GM12878 (cell line): Measurements from ENCODE around the gene PROX1. TPM values are rescaled to one million over a fixed set of nuclear protein-coding genes. Genes with fewer than 3 reads are reported as not detected.

Experiments
- ATAC-seq: fragments of 200-7000 bp; cut with Tn5 transposase; 3 replicates; pipeline ENCODE4 v1.9.1; 2020; ENCODE audit warnings: mild to moderate bottlenecking, moderate library complexity
- BruUV-seq: library from RNA; stranded (reverse); fragments of 400-500 nt; replicated peaks from 2 replicates; lab custom pipeline; 2021; lab: Mats Ljungman, UMichigan
- CTCF ChIA-PET: fragments of 300-600 bp; sonication (Branson Sonifier 250); formaldehyde crosslinking; extraction: SDS; loops from one replicate; lab custom pipeline; 2021; ENCODE audit warnings: inconsistent platforms; lab: Yijun Ruan, JAX
- POLR2A ChIA-PET: fragments of 350-600 bp; formaldehyde crosslinking; extraction: SDS; loops from one replicate; lab custom pipeline; 2021; ENCODE audit warnings: inconsistent platforms; lab: Charles Lee
- RAD21 ChIA-PET: fragments of 300-600 bp; sonication (Branson Sonifier 250); formaldehyde crosslinking; loops from one replicate; lab custom pipeline; 2023; ENCODE audit warnings: antibody characterized with exemption; ENCODE audit not compliant: unreplicated experiment; lab: Charles Lee
- SMC1A ChIA-PET: fragments of 300-600 bp; sonication (Branson Sonifier 250); formaldehyde crosslinking; loops from one replicate; lab custom pipeline; 2023; ENCODE audit not compliant: unreplicated experiment, uncharacterized antibody; lab: Charles Lee
- DNase-seq: peaks from one replicate; pipeline ENCODE4 v3.0.0-alpha.2; 2011; ENCODE audit warnings: low read depth, low spot score
- FAIRE-seq: peaks from 3 replicates; lab custom pipeline; 2011; peaks lifted over from hg19 to GRCh38; lab: Jason Lieb, UNC
- H2AFZ ChIP-seq: 2 replicates; pipeline ENCODE4 v1.6.0; 2011; ENCODE audit warnings: low read depth, low read length, control low read depth; ENCODE audit not compliant: control insufficient read depth
- H3K27ac ChIP-seq: 2 replicates; pipeline ENCODE4 v1.5.1; 2011; ENCODE audit warnings: control low read depth; ENCODE audit not compliant: control insufficient read depth, insufficient read depth
- H3K27me3 ChIP-seq, 2 experiments: replicated peaks in 1 of 2; 2 replicates each; pipeline versions ENCODE4 v1.6.0 to v1.6.1; 2011; ENCODE audit warnings: low read length in 1 of 2; ENCODE audit not compliant: control insufficient read depth in 2 of 2, insufficient read depth in 2 of 2
- H3K36me3 ChIP-seq, 2 experiments: 2 replicates each; pipeline ENCODE4 v1.5.1; 2011; ENCODE audit warnings: low read length in 1 of 2; ENCODE audit not compliant: control insufficient read depth in 2 of 2, insufficient read depth in 2 of 2
- H3K4me1 ChIP-seq: 2 replicates; pipeline ENCODE4 v1.6.1; 2011; ENCODE audit warnings: mild to moderate bottlenecking, low read length, moderate library complexity, mixed read lengths; ENCODE audit not compliant: control insufficient read depth, insufficient read depth
- H3K4me2 ChIP-seq: 2 replicates; pipeline ENCODE4 v1.6.0; 2011; ENCODE audit warnings: control low read depth; ENCODE audit not compliant: control insufficient read depth, insufficient read depth
- H3K4me3 ChIP-seq: fragments of 200-600 bp; sonication (generic); 2 replicates; pipeline ENCODE4 v1.5.1; 2016
- H3K79me2 ChIP-seq: 2 replicates; pipeline ENCODE4 v1.6.0; 2011; ENCODE audit warnings: low read length; ENCODE audit not compliant: control insufficient read depth, insufficient read depth
- H3K9ac ChIP-seq: 2 replicates; pipeline ENCODE4 v1.8.0; 2011; ENCODE audit warnings: low read length, control low read depth, mixed read lengths; ENCODE audit not compliant: control insufficient read depth, insufficient read depth
- H3K9me3 ChIP-seq: replicated peaks from 3 replicates; pipeline ENCODE4 v1.5.1; 2011; ENCODE audit warnings: mild to moderate bottlenecking, low read length; ENCODE audit not compliant: control insufficient read depth, insufficient read depth
- H4K20me1 ChIP-seq: 2 replicates; pipeline ENCODE4 v1.6.0; 2011; ENCODE audit not compliant: control insufficient read depth, insufficient read depth
- CEBPZ ChIP-seq: fragments of 150-350 bp; IDR thresholded peaks from 2 replicates; pipeline ENCODE4 v1.6.1; 2016; ENCODE audit warnings: low read depth, low read length
- SPI1 ChIP-seq: IDR thresholded peaks from 2 replicates; pipeline ENCODE4 v1.6.1; 2011; ENCODE audit warnings: low read depth, mild to moderate bottlenecking, low read length, moderate library complexity, borderline replicate concordance; ENCODE audit not compliant: insufficient read depth
- WGBS: methylation state at CpG from one replicate; pipeline ENCODE4 v1.1.6; 2016; ENCODE audit warnings: low lambda C conversion rate; ENCODE audit not compliant: insufficient replicate concordance, insufficient coverage; ENCODE audit errors: missing lambda C conversion rate; 5-methylcytosine and 5-hydroxymethylcytosine counted together
- in situ Hi-C: fragments of 300-500 bp; cut with MboI; formaldehyde crosslinking; loops from 9 replicates; pipeline ENCODE4 v1.14.3; 2018; ENCODE audit warnings: mixed read lengths
- intact Hi-C: fragments of 100-400 bp; cut with micrococcal nuclease; formaldehyde crosslinking; loops from one replicate; pipeline ENCODE4 v1.14.2; 2022; ENCODE audit not compliant: unreplicated experiment
- polyA plus RNA-seq, 11 experiments: library from polyadenylated mRNA; depleted of rRNA in 4 of 11; unstranded in 6 of 11; stranded (reverse) in 5 of 11; fragments of >200 nt; fragmentation: Nextera tagmentation in 4 of 11; fragmentation: Illumina TruSeq in 1 of 11; extraction: Ambion mirVana in 4 of 11; extraction: Trizol in 1 of 11; gene quantifications; 1 replicate in 1 of 11; 2 replicates in 10 of 11; pipeline versions ENCODE4 v1.2.1 to v1.2.3, GENCODE V29; 2011 to 2016; ENCODE audit warnings: inconsistent platforms in 2 of 11, missing spikeins in 2 of 11, low read depth in 1 of 11
- total RNA-seq, 4 experiments: library from RNA; depleted of rRNA in 3 of 4; stranded (reverse); fragments of >200 nt in 3 of 4; fragmentation: Illumina TruSeq in 1 of 4; extraction: Trizol in 1 of 4; gene quantifications; 2 replicates each; pipeline versions ENCODE4 v1.2.1 to v1.2.3, GENCODE V29; 2013 to 2021
- TF ChIP-seq, protein P1 (sequence below), 3 experiments: IDR thresholded peaks in 2 of 3; conservative IDR thresholded peaks in 1 of 3; 2 replicates each; pipeline ENCODE4 v1.5.1; 2011; ENCODE audit warnings: low read depth in 3 of 3, low read length in 3 of 3, mild to moderate bottlenecking in 3 of 3, control low read depth in 2 of 3, moderate library complexity in 2 of 3, inconsistent platforms in 1 of 3, mixed read lengths in 1 of 3; ENCODE audit not compliant: control insufficient read depth in 2 of 3, insufficient read depth in 1 of 3; ENCODE audit errors: extremely low read depth in 1 of 3

Gene PROX1
- total and polyA plus RNA-seq, 10 of the 15 experiments (the other 5 are each of a cell fraction or from before 2014, with no cell fraction given) = under 0.01 to 0.44 (median 0.03) TPM; not detected in 4

- TF ChIP-seq, protein P1, sequence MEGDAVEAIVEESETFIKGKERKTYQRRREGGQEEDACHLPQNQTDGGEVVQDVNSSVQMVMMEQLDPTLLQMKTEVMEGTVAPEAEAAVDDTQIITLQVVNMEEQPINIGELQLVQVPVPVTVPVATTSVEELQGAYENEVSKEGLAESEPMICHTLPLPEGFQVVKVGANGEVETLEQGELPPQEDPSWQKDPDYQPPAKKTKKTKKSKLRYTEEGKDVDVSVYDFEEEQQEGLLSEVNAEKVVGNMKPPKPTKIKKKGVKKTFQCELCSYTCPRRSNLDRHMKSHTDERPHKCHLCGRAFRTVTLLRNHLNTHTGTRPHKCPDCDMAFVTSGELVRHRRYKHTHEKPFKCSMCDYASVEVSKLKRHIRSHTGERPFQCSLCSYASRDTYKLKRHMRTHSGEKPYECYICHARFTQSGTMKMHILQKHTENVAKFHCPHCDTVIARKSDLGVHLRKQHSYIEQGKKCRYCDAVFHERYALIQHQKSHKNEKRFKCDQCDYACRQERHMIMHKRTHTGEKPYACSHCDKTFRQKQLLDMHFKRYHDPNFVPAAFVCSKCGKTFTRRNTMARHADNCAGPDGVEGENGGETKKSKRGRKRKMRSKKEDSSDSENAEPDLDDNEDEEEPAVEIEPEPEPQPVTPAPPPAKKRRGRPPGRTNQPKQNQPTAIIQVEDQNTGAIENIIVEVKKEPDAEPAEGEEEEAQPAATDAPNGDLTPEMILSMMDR (IDR thresholded peaks at IDR 0.05 in 2 of 3, conservative IDR thresholded peaks at IDR 0.05 in 1 of 3; ENCODE audit: control insufficient read depth in 2 of 3, extremely low read depth in 1 of 3, insufficient read depth in 1 of 3, low read depth in 3 of 3, low read length in 3 of 3) = no peak
These were observed 781 bp downstream of the PROX1 start (continued) for GRCh38 chr1:213988507-213989001.

DNA sequence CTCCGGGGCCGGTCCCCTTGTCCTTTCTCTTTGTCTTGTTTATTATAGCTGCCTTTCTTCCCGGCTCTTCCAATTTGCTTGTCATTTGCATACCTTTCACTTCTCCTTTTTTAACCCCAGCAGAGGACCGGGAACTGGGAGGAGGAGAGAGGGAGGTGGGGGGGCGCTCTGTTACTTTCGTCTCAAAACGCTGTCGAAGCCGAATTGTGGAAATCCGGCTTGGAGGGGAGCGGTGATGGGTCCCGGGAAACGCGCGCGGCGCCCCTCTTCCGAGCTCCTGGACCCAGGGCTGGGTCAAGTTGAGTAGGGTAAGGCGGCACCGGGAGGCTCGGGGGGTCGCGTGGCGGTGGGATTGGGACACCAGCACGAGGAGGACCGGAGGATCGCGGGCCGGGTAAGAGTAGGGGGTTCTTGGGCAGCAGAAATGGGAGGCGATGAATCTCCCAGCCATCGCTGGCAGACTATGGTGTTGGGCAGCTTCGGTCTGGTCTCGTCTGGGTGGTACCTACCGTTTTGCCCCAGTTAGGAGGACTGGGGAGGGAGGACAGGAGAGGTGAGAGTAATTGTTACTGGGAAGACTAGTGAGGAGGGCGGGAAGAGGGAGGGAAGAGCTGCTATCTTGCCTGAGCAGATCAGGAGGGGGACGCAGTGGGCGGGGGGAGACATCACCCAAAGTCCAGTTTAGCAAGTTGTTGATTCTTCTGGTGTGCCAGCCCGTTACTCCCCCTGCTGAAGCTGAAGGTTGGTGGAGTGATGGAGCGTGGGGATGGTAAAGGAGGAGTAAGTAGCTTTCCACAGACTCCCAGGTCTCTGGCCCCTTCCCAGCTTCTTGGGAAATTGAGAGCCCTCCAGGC is 1.5 kb downstream of the PROX1 start:
- DNase-seq = no peak
- FAIRE-seq = no peak
- TF ChIP-seq CEBPZ = no peak
- TF ChIP-seq SPI1 = peak; percentile 75
- TF ChIP-seq, all 136 proteins: peak for 1
- peak overlapping the region; percentile 66 for H3K4me2 ChIP-seq
- no peaks in the 10 kb centered on the region for H4K20me1 ChIP-seq
- no peak overlapping the region for H3K9ac ChIP-seq
- H2AFZ ChIP-seq = no peak overlapping the region
- in situ Hi-C loops = no loop called here
- ChIA-PET RAD21 (no interaction called here), SMC1A (no interaction called here), POLR2A (no interaction called here), CTCF (no interaction called here)
- peak overlapping the region; percentile 55 for H3K4me3 ChIP-seq
- H3K4me1 ChIP-seq = peaks cover 2% of the 10 kb centered on the region; the same call in 1 of the 2 replicates
- 33% methylated on average over 33 of the region's 39 CpGs for WGBS
- no peaks in the 10 kb centered on the region for H3K36me3 ChIP-seq
- intact Hi-C loops = loop anchor here (5.0 kb wide), 1 partner anchor 133 kb away; no protein-coding TSS in a partner anchor
- ATAC-seq = no peak; the same call in 2 of the 3 replicates
- peaks cover 16 to 26% of the 10 kb centered on the region in 2 experiments for H3K27me3 ChIP-seq
- no peaks in the 10 kb centered on the region for H3K79me2 ChIP-seq
- H3K27ac ChIP-seq = no peak overlapping the region
- BruUV-seq = no TSS peak
- no peaks in the 10 kb centered on the region for H3K9me3 ChIP-seq
